HCT116 (cell line): Measurements from ENCODE around the gene CPNE5. TPM values are rescaled to one million over a fixed set of nuclear protein-coding genes. Genes with fewer than 3 reads are reported as not detected.

Source experiments
- ATAC-seq: fragments of 200-7000 bp; cut with Tn5 transposase; 2 replicates; pipeline ENCODE4 v1.9.1; 2020; ENCODE audit warnings: mild to moderate bottlenecking, moderate library complexity
- BruUV-seq: library from RNA; stranded (reverse); fragments of 400-500 nt; replicated peaks from 2 replicates; lab custom pipeline; 2021; lab: Mats Ljungman, UMichigan
- CTCF ChIA-PET: fragments of 300-600 bp; sonication (Branson Sonifier 250); formaldehyde crosslinking; loops from one replicate; lab custom pipeline; 2021; ENCODE audit warnings: antibody characterized with exemption; lab: Charles Lee
- POLR2A ChIA-PET: fragments of 300-600, 350-600 bp; sonication (Branson Sonifier 250); formaldehyde crosslinking; loops from one replicate; lab custom pipeline; 2021; ENCODE audit warnings: antibody characterized with exemption; lab: Charles Lee
- RAD21 ChIA-PET, 2 experiments: fragments of 300-600 bp; sonication (Branson Sonifier 250); formaldehyde crosslinking; loops; one replicate each; lab custom pipeline; 2023; ENCODE audit warnings: low total read pairs in 2 of 2; ENCODE audit not compliant: uncharacterized antibody in 2 of 2, unreplicated experiment in 2 of 2, low non-redundant PET in 1 of 2; lab: Charles Lee
- DNase-seq: peaks from one replicate; pipeline ENCODE4 v3.0.0-alpha.2; 2010; ENCODE audit warnings: low read depth, low spot score
- H2AFZ ChIP-seq: fragments of 200-600 bp; shearing (Covaris generic), sonication (generic); 2 replicates; pipeline ENCODE4 v1.6.1; 2017; ENCODE audit warnings: low read depth, mixed run types, mixed read lengths, antibody characterized with exemption, low read length; ENCODE audit not compliant: poor library complexity, severe bottlenecking
- H3K27ac ChIP-seq: 2 replicates; pipeline ENCODE4 v1.5.1; 2012; ENCODE audit warnings: low read depth, low read length
- H3K27me3 ChIP-seq: fragments of 200-600 bp; sonication (generic); 2 replicates; pipeline ENCODE4 v1.6.1; 2016; ENCODE audit warnings: mixed run types, low read length, mixed read lengths; ENCODE audit not compliant: insufficient read depth
- H3K36me3 ChIP-seq, 2 experiments: fragments of 200-500 bp in 1 of 2; fragments of 200-600 bp in 1 of 2; sonication (Bioruptor generic) in 1 of 2; sonication (generic) in 1 of 2; 2 replicates each; pipeline versions ENCODE4 v1.5.1 to v1.6.1; 2014 to 2016; ENCODE audit warnings: low read length in 2 of 2, inconsistent platforms in 1 of 2, mixed read lengths in 1 of 2, mixed run types in 1 of 2; ENCODE audit not compliant: insufficient read depth in 2 of 2, control insufficient read depth in 1 of 2
- H3K4me1 ChIP-seq, 2 experiments: fragments of 200-600 bp in 1 of 2; sonication (generic) in 1 of 2; 2 replicates each; pipeline versions ENCODE4 v1.5.1 to v1.6.1; 2012 to 2017; ENCODE audit warnings: low read length in 2 of 2, inconsistent platforms in 1 of 2, mild to moderate bottlenecking in 1 of 2, mixed read lengths in 1 of 2, mixed run types in 1 of 2, moderate library complexity in 1 of 2; ENCODE audit not compliant: insufficient read depth in 2 of 2, control insufficient read depth in 1 of 2
- H3K4me2 ChIP-seq: fragments of 200-600 bp; sonication (generic); 2 replicates; pipeline ENCODE4 v1.6.1; 2017; ENCODE audit warnings: mixed run types, low read length, mixed read lengths
- H3K4me3 ChIP-seq, 2 experiments: fragments of 200-600 bp in 1 of 2; sonication (generic) in 1 of 2; replicated peaks in 1 of 2; 2 replicates each; pipeline ENCODE4 v1.5.1; 2011 to 2016; ENCODE audit warnings: low read length in 2 of 2, control low read depth in 1 of 2, low read depth in 1 of 2, mild to moderate bottlenecking in 1 of 2, mixed read lengths in 1 of 2, mixed run types in 1 of 2
- H3K79me2 ChIP-seq: fragments of 200-600 bp; sonication (generic); 2 replicates; pipeline ENCODE4 v1.6.1; 2017; ENCODE audit warnings: mild to moderate bottlenecking, mixed run types, low read length, moderate library complexity, mixed read lengths; ENCODE audit not compliant: insufficient read depth
- H3K9ac ChIP-seq: fragments of 200-600 bp; sonication (generic); 2 replicates; pipeline ENCODE4 v1.6.1; 2016; ENCODE audit warnings: low read length, mixed read lengths
- H3K9me2 ChIP-seq: fragments of 200-600 bp; sonication (generic), shearing (Covaris generic); 2 replicates; pipeline ENCODE4 v1.6.1; 2017; ENCODE audit warnings: mixed run types, mild to moderate bottlenecking, moderate library complexity; ENCODE audit not compliant: insufficient read depth
- H3K9me3 ChIP-seq, 2 experiments: fragments of 200-500 bp in 1 of 2; fragments of 200-600 bp in 1 of 2; sonication (Bioruptor generic) in 1 of 2; sonication (generic) in 1 of 2; 2 replicates each; pipeline ENCODE4 v1.6.1; 2014 to 2017; ENCODE audit warnings: low read length in 2 of 2, mixed read lengths in 2 of 2, inconsistent platforms in 1 of 2, low read depth in 1 of 2, mild to moderate bottlenecking in 1 of 2, mixed run types in 1 of 2, moderate library complexity in 1 of 2; ENCODE audit not compliant: control insufficient read depth in 1 of 2, insufficient read depth in 1 of 2
- H4K20me1 ChIP-seq: fragments of 200-600 bp; sonication (generic), shearing (Covaris generic); 2 replicates; pipeline ENCODE4 v1.6.1; 2017; ENCODE audit warnings: mixed run types, mild to moderate bottlenecking, moderate library complexity; ENCODE audit not compliant: insufficient read depth
- ATF3 ChIP-seq: IDR thresholded peaks from 2 replicates; pipeline ENCODE4 v1.6.1; 2012
- CBX3 ChIP-seq: IDR thresholded peaks from 2 replicates; pipeline ENCODE4 v1.6.1; 2012; ENCODE audit warnings: low read depth
- CEBPB ChIP-seq: IDR thresholded peaks from 2 replicates; pipeline ENCODE4 v1.6.1; 2012; ENCODE audit warnings: low read depth
- CTCF ChIP-seq, 3 experiments: fragments of 200-600 bp in 1 of 3; sonication (generic) in 1 of 3; IDR thresholded peaks in 2 of 3; conservative IDR thresholded peaks in 1 of 3; 2 replicates each; pipeline ENCODE4 v1.5.1; 2012 to 2017; ENCODE audit warnings: low read depth in 2 of 3, low read length in 2 of 3, antibody characterized with exemption in 1 of 3, borderline replicate concordance in 1 of 3, control low read depth in 1 of 3, mild to moderate bottlenecking in 1 of 3, mixed read lengths in 1 of 3, mixed run types in 1 of 3, moderate library complexity in 1 of 3; ENCODE audit not compliant: insufficient read depth in 1 of 3
- EGR1 ChIP-seq: IDR thresholded peaks from 2 replicates; pipeline ENCODE4 v1.6.1; 2012; ENCODE audit warnings: low read depth
- ELF1 ChIP-seq: IDR thresholded peaks from 2 replicates; pipeline ENCODE4 v1.6.1; 2012; ENCODE audit warnings: low read depth, borderline replicate concordance
- EZH2phosphoT487 ChIP-seq: fragments of 200-600 bp; IDR thresholded peaks from 2 replicates; pipeline ENCODE4 v1.6.1; 2018; ENCODE audit warnings: antibody characterized with exemption, borderline replicate concordance
- JUND ChIP-seq: IDR thresholded peaks from 2 replicates; pipeline ENCODE4 v1.6.1; 2012
- MAX ChIP-seq: IDR thresholded peaks from 2 replicates; pipeline ENCODE4 v1.6.1; 2012
- POLR2AphosphoS5 ChIP-seq: IDR thresholded peaks from 2 replicates; pipeline ENCODE4 v1.6.1; 2011; ENCODE audit warnings: mild to moderate bottlenecking, low read depth, low read length, moderate library complexity
- RAD21 ChIP-seq: IDR thresholded peaks from 2 replicates; pipeline ENCODE4 v1.6.1; 2012; ENCODE audit warnings: low read depth, mild to moderate bottlenecking
- SIN3A ChIP-seq: IDR thresholded peaks from 2 replicates; pipeline ENCODE4 v1.6.1; 2012; ENCODE audit warnings: low read depth
- TCF7L2 ChIP-seq: IDR thresholded peaks from 2 replicates; pipeline ENCODE4 v1.7.0; 2011; ENCODE audit warnings: borderline replicate concordance, inconsistent platforms; ENCODE audit not compliant: insufficient read depth, insufficient read length; ENCODE audit errors: extremely low read depth
- ZFX ChIP-seq: fragments of 450-650 bp; IDR thresholded peaks from 2 replicates; pipeline ENCODE4 v1.6.1; 2017
- intact Hi-C: fragments of 100-400 bp; cut with micrococcal nuclease; formaldehyde crosslinking; loops from 2 replicates; pipeline ENCODE4 v1.10.0; 2022
- total RNA-seq: library from RNA; stranded (reverse); gene quantifications from one replicate; pipeline ENCODE4 v1.2.1, GENCODE V29; 2021; ENCODE audit not compliant: unreplicated experiment

Gene CPNE5
- total RNA-seq, 1 experiment from 2014 or later = not detected

GRCh38 chr6:36701401-36701991, 137.7 kb downstream of the CPNE5 start:
- Histone ChIP-seq H3K79me2 (no peaks in the 10 kb centered on the region), H3K36me3 (no peaks in the 10 kb centered on the region), H4K20me1 (no peaks in the 10 kb centered on the region), H3K4me2 (no peak overlapping the region), H3K9ac (no peak overlapping the region), H2AFZ (no peak overlapping the region), H3K9me2 (no peaks in the 10 kb centered on the region), H3K27ac (no peak overlapping the region), H3K9me3 (no peaks in the 10 kb centered on the region), H3K27me3 (no peaks in the 10 kb centered on the region), H3K4me1 (peaks cover 0 to 8% of the 10 kb centered on the region in 2 experiments; a peak in 2 of 4 replicates), H3K4me3 (no peak overlapping the region)
- BruUV-seq = no TSS peak
- DNase-seq (no peak), ATAC-seq (peak; percentile 95)
- no peak for TF ChIP-seq POLR2AphosphoS5
- peak; percentile 68 for TF ChIP-seq RAD21
- TF ChIP-seq CBX3 = no peak
- peak; percentile 34 to 50 (median 42); a peak in 4 of 6 replicates for TF ChIP-seq CTCF (IDR thresholded peaks at IDR 0.05 in 2 of 3, conservative IDR thresholded peaks at IDR 0.05 in 1 of 3; ENCODE audit: borderline replicate concordance in 1 of 3, insufficient read depth in 1 of 3, low read depth in 2 of 3, low read length in 2 of 3)
- TF ChIP-seq SIN3A = no peak
- POLR2A ChIA-PET = no interaction called here
- CTCF ChIA-PET = interaction anchor here (1.3 kb wide), 1 partner anchor 86 kb away, joined by 3 read pairs; no protein-coding TSS in a partner anchor
- RAD21 ChIA-PET = no interaction called here
- intact Hi-C loops = no loop called here

GRCh38 chr6:36700831-36701230, 138.4 kb downstream of the CPNE5 start:
- no peaks in the 10 kb centered on the region for H3K27me3 ChIP-seq
- no peak overlapping the region for H2AFZ ChIP-seq
- no peaks in the 10 kb centered on the region for H3K9me2 ChIP-seq
- DNase-seq = no peak
- peaks cover 0 to 8% of the 10 kb centered on the region in 2 experiments; a peak in 2 of 4 replicates for H3K4me1 ChIP-seq
- RAD21 ChIA-PET = no interaction called here
- no peak overlapping the region for H3K9ac ChIP-seq
- intact Hi-C loops = no loop called here
- no peak overlapping the region for H3K4me3 ChIP-seq
- POLR2A ChIA-PET = interaction anchor here (0.8 to 1.5 kb wide), 2 partner anchors 11 to 13 kb away, joined by 3 to 5 read pairs; no protein-coding TSS in a partner anchor
- BruUV-seq = no TSS peak
- no peak for TF ChIP-seq CEBPB
- no peak for TF ChIP-seq RAD21
- no peak for TF ChIP-seq JUND
- TF ChIP-seq CBX3 = no peak
- TF ChIP-seq TCF7L2 = no peak
- TF ChIP-seq CTCF (IDR thresholded peaks at IDR 0.05 in 2 of 3, conservative IDR thresholded peaks at IDR 0.05 in 1 of 3; ENCODE audit: borderline replicate concordance in 1 of 3, insufficient read depth in 1 of 3, low read depth in 2 of 3, low read length in 2 of 3) = no peak
- TF ChIP-seq ZFX = no peak
- TF ChIP-seq EGR1 = no peak
- TF ChIP-seq EZH2phosphoT487 = no peak
- TF ChIP-seq MAX = no peak
- TF ChIP-seq ATF3 = no peak
- TF ChIP-seq SIN3A = no peak
- TF ChIP-seq ELF1 = no peak
- no peaks in the 10 kb centered on the region for H4K20me1 ChIP-seq
- no peak overlapping the region for H3K4me2 ChIP-seq
- no peaks in the 10 kb centered on the region for H3K36me3 ChIP-seq
- ATAC-seq = no peak
- H3K27ac ChIP-seq = no peak overlapping the region
- CTCF ChIA-PET = interaction anchor here (1.3 kb wide), 1 partner anchor 86 kb away, joined by 3 read pairs; no protein-coding TSS in a partner anchor
- H3K9me3 ChIP-seq = no peaks in the 10 kb centered on the region
- H3K79me2 ChIP-seq = no peaks in the 10 kb centered on the region
